HEK293T (cell line): ENCODE results near the gene NDUFS1.

ENCODE experiments used
- ARNT ChIP-seq: fragments of 450-650 bp; IDR thresholded peaks from 2 replicates; pipeline ENCODE4 v1.6.1; 2017; ENCODE audit warnings: mild to moderate bottlenecking
- BHLHE40 ChIP-seq: fragments of 450-650 bp; IDR thresholded peaks from 2 replicates; pipeline ENCODE4 v1.6.1; 2016; ENCODE audit warnings: mild to moderate bottlenecking, moderate library complexity, borderline replicate concordance
- ELF4 ChIP-seq: fragments of 450-650 bp; IDR thresholded peaks from 2 replicates; pipeline ENCODE4 v1.6.1; 2017; ENCODE audit warnings: antibody characterized with exemption
- FOXA1 ChIP-seq: fragments of 450-650 bp; IDR thresholded peaks from 2 replicates; pipeline ENCODE4 v1.6.1; 2016; ENCODE audit warnings: mild to moderate bottlenecking
- FOXK2 ChIP-seq: fragments of 450-650 bp; IDR thresholded peaks from 2 replicates; pipeline ENCODE4 v1.6.1; 2016; ENCODE audit warnings: mild to moderate bottlenecking
- FOXM1 ChIP-seq: fragments of 450-650 bp; IDR thresholded peaks from 2 replicates; pipeline ENCODE4 v1.6.1; 2017; ENCODE audit warnings: mild to moderate bottlenecking, borderline replicate concordance
- L3MBTL2 ChIP-seq: fragments of 450-650 bp; conservative IDR thresholded peaks from 2 replicates; pipeline ENCODE4 v1.6.1; 2016; ENCODE audit warnings: mild to moderate bottlenecking
- SP1 ChIP-seq: fragments of 450-650 bp; IDR thresholded peaks from 2 replicates; pipeline ENCODE4 v1.6.1; 2017
- SUZ12 ChIP-seq: fragments of 450-650 bp; IDR thresholded peaks from 2 replicates; pipeline ENCODE4 v1.6.1; 2016; ENCODE audit warnings: mild to moderate bottlenecking
- TARDBP ChIP-seq: fragments of 450-650 bp; IDR thresholded peaks from 2 replicates; pipeline ENCODE4 v1.6.1; 2016
- ZNF384 ChIP-seq: fragments of 450-650 bp; IDR thresholded peaks from 2 replicates; pipeline ENCODE4 v1.6.1; 2016
- TF ChIP-seq, protein P1 (sequence below): fragments of 450-650 bp; IDR thresholded peaks from 2 replicates; pipeline ENCODE4 v1.6.1; 2016

DNA sequence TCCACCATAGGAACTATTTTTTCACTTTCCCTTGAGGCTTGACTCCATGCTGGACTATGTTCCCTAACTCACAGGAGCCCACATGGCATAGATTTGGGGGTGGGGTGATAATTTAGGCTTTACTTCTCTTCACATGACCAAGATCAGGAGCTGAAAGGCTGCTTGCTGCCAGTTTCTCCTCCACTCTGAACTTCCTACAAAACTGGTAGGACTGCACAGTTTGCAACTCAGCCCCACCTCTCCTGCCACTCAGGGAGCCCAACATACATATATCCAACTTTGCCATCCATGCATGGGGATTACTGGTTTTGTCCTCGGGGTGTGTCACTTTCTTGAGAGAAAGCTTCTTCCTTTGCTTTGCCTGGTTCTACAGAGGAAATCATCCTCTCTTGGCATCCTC is 87.4 kb downstream of the NDUFS1 start:
- TF ChIP-seq ARNT, result no peak
- TF ChIP-seq FOXK2, result no peak
- no peak for TF ChIP-seq ELF4
- no peak for TF ChIP-seq L3MBTL2
- TF ChIP-seq SUZ12, result no peak
- TF ChIP-seq TARDBP, result no peak
- TF ChIP-seq FOXA1, result no peak
- no peak for TF ChIP-seq FOXM1
- TF ChIP-seq BHLHE40, result no peak
- TF ChIP-seq SP1, result no peak
- TF ChIP-seq, protein P1, sequence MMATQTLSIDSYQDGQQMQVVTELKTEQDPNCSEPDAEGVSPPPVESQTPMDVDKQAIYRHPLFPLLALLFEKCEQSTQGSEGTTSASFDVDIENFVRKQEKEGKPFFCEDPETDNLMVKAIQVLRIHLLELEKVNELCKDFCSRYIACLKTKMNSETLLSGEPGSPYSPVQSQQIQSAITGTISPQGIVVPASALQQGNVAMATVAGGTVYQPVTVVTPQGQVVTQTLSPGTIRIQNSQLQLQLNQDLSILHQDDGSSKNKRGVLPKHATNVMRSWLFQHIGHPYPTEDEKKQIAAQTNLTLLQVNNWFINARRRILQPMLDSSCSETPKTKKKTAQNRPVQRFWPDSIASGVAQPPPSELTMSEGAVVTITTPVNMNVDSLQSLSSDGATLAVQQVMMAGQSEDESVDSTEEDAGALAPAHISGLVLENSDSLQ, result no peak
- no peak for TF ChIP-seq ZNF384
